ENCODE results near the gene PDE4D.

PDE4D gene

GRCh38 chr5:59168067-59168466, 725.5 kb downstream of the PDE4D start:
- Histone ChIP-seq H3K9ac (ENCODE audit: low read depth, low read length) (no peak overlapping the region), H3K4me1 (ENCODE audit: control insufficient read depth, insufficient read depth, low read length) (peaks cover 14% of the 10 kb centered on the region), H3K27me3 (ENCODE audit: control insufficient read depth, insufficient read depth, low read length) (no peaks in the 10 kb centered on the region), H3K36me3 (ENCODE audit: insufficient read depth, low read length) (no peaks in the 10 kb centered on the region), H3K9me3 (replicated peaks; ENCODE audit: low read length) (no peaks in the 10 kb centered on the region), H3K4me3 (ENCODE audit: low read length) (no peak overlapping the region), H3K4me2 (ENCODE audit: low read length) (no peak overlapping the region)

- Histone ChIP-seq H3K9me3 (replicated peaks; ENCODE audit: low read length) (no peaks in the 10 kb centered on the region), H3K4me1 (ENCODE audit: control insufficient read depth, insufficient read depth, low read length) (peaks cover 14% of the 10 kb centered on the region), H3K36me3 (ENCODE audit: insufficient read depth, low read length) (no peaks in the 10 kb centered on the region), H3K4me2 (ENCODE audit: low read length) (peak overlapping the region; percentile 51), H3K4me3 (ENCODE audit: low read length) (no peak overlapping the region), H3K27me3 (ENCODE audit: control insufficient read depth, insufficient read depth, low read length) (no peaks in the 10 kb centered on the region), H3K9ac (ENCODE audit: low read depth, low read length) (peak overlapping the region; percentile 15)
Observed at GRCh38 chr5:59164041-59164830, 729.3 kb downstream of the PDE4D start.

GRCh38 chr5:59161221-59162105, 732.1 kb downstream of the PDE4D start:
- Histone ChIP-seq H3K36me3 (ENCODE audit: insufficient read depth, low read length) (no peaks in the 10 kb centered on the region), H3K4me3 (ENCODE audit: low read length) (no peak overlapping the region), H3K4me2 (ENCODE audit: low read length) (no peak overlapping the region), H3K27me3 (ENCODE audit: control insufficient read depth, insufficient read depth, low read length) (no peaks in the 10 kb centered on the region), H3K9me3 (replicated peaks; ENCODE audit: low read length) (no peaks in the 10 kb centered on the region), H3K4me1 (ENCODE audit: control insufficient read depth, insufficient read depth, low read length) (peaks cover 27% of the 10 kb centered on the region), H3K9ac (ENCODE audit: low read depth, low read length) (no peak overlapping the region)

GRCh38 chr5:59158637-59159391, 734.7 kb downstream of the PDE4D start:
- Histone ChIP-seq H3K9ac (ENCODE audit: low read depth, low read length) (no peak overlapping the region), H3K4me2 (ENCODE audit: low read length) (no peak overlapping the region), H3K27me3 (ENCODE audit: control insufficient read depth, insufficient read depth, low read length) (no peaks in the 10 kb centered on the region)

GRCh38 chr5:59158165-59158564, 735.4 kb downstream of the PDE4D start:
- Histone ChIP-seq H3K4me1 (ENCODE audit: control insufficient read depth, insufficient read depth, low read length) (peaks cover 13% of the 10 kb centered on the region), H3K36me3 (ENCODE audit: insufficient read depth, low read length) (no peaks in the 10 kb centered on the region), H3K4me3 (ENCODE audit: low read length) (no peak overlapping the region), H3K9ac (ENCODE audit: low read depth, low read length) (no peak overlapping the region), H3K4me2 (ENCODE audit: low read length) (no peak overlapping the region), H3K27me3 (ENCODE audit: control insufficient read depth, insufficient read depth, low read length) (no peaks in the 10 kb centered on the region), H3K9me3 (replicated peaks; ENCODE audit: low read length) (no peaks in the 10 kb centered on the region)

More at GRCh38 chr5:59158637-59159391, 734.7 kb downstream of the PDE4D start:
- no peaks in the 10 kb centered on the region for H3K9me3 ChIP-seq (replicated peaks; ENCODE audit: low read length)
- no peaks in the 10 kb centered on the region for H3K36me3 ChIP-seq (ENCODE audit: insufficient read depth, low read length)
- no peak overlapping the region for H3K4me3 ChIP-seq (ENCODE audit: low read length)
- peaks cover 18% of the 10 kb centered on the region for H3K4me1 ChIP-seq (ENCODE audit: control insufficient read depth, insufficient read depth, low read length)

GRCh38 chr5:59157068-59157467, 736.5 kb downstream of the PDE4D start:
- Histone ChIP-seq H3K4me2 (ENCODE audit: low read length) (no peak overlapping the region), H3K27me3 (ENCODE audit: control insufficient read depth, insufficient read depth, low read length) (no peaks in the 10 kb centered on the region), H3K9me3 (replicated peaks; ENCODE audit: low read length) (no peaks in the 10 kb centered on the region), H3K4me1 (ENCODE audit: control insufficient read depth, insufficient read depth, low read length) (peaks cover 13% of the 10 kb centered on the region), H3K36me3 (ENCODE audit: insufficient read depth, low read length) (no peaks in the 10 kb centered on the region), H3K4me3 (ENCODE audit: low read length) (no peak overlapping the region), H3K9ac (ENCODE audit: low read depth, low read length) (no peak overlapping the region)

GRCh38 chr5:59152701-59153245, 740.8 kb downstream of the PDE4D start:
- no peaks in the 10 kb centered on the region for H3K9me3 ChIP-seq (replicated peaks; ENCODE audit: low read length)
- no peaks in the 10 kb centered on the region for H3K27me3 ChIP-seq (ENCODE audit: control insufficient read depth, insufficient read depth, low read length)
- H3K4me2 ChIP-seq (ENCODE audit: low read length) = no peak overlapping the region
- no peak overlapping the region for H3K4me3 ChIP-seq (ENCODE audit: low read length)
- H3K4me1 ChIP-seq (ENCODE audit: control insufficient read depth, insufficient read depth, low read length) = peaks cover 10% of the 10 kb centered on the region
- no peaks in the 10 kb centered on the region for H3K36me3 ChIP-seq (ENCODE audit: insufficient read depth, low read length)
- H3K9ac ChIP-seq (ENCODE audit: low read depth, low read length) = no peak overlapping the region

GRCh38 chr5:59151162-59151889, 742.2 kb downstream of the PDE4D start:
- H3K9ac ChIP-seq (ENCODE audit: low read depth, low read length) = no peak overlapping the region
- no peaks in the 10 kb centered on the region for H3K9me3 ChIP-seq (replicated peaks; ENCODE audit: low read length)

GRCh38 chr5:59149827-59150226, 743.7 kb downstream of the PDE4D start:
- Histone ChIP-seq H3K4me2 (ENCODE audit: low read length) (no peak overlapping the region), H3K27me3 (ENCODE audit: control insufficient read depth, insufficient read depth, low read length) (no peaks in the 10 kb centered on the region), H3K9ac (ENCODE audit: low read depth, low read length) (no peak overlapping the region), H3K4me3 (ENCODE audit: low read length) (no peak overlapping the region), H3K4me1 (ENCODE audit: control insufficient read depth, insufficient read depth, low read length) (no peaks in the 10 kb centered on the region), H3K36me3 (ENCODE audit: insufficient read depth, low read length) (no peaks in the 10 kb centered on the region), H3K9me3 (replicated peaks; ENCODE audit: low read length) (no peaks in the 10 kb centered on the region)

More at GRCh38 chr5:59151162-59151889, 742.2 kb downstream of the PDE4D start:
- H3K4me1 ChIP-seq (ENCODE audit: control insufficient read depth, insufficient read depth, low read length) = no peaks in the 10 kb centered on the region
- no peaks in the 10 kb centered on the region for H3K27me3 ChIP-seq (ENCODE audit: control insufficient read depth, insufficient read depth, low read length)
- no peak overlapping the region for H3K4me2 ChIP-seq (ENCODE audit: low read length)
- H3K36me3 ChIP-seq (ENCODE audit: insufficient read depth, low read length) = no peaks in the 10 kb centered on the region
- H3K4me3 ChIP-seq (ENCODE audit: low read length) = no peak overlapping the region

- Histone ChIP-seq H3K9ac (ENCODE audit: low read depth, low read length) (no peak overlapping the region), H3K4me1 (ENCODE audit: control insufficient read depth, insufficient read depth, low read length) (no peaks in the 10 kb centered on the region), H3K4me3 (ENCODE audit: low read length) (no peak overlapping the region), H3K4me2 (ENCODE audit: low read length) (no peak overlapping the region), H3K9me3 (replicated peaks; ENCODE audit: low read length) (no peaks in the 10 kb centered on the region), H3K27me3 (ENCODE audit: control insufficient read depth, insufficient read depth, low read length) (no peaks in the 10 kb centered on the region), H3K36me3 (ENCODE audit: insufficient read depth, low read length) (no peaks in the 10 kb centered on the region)
Observed at GRCh38 chr5:59149271-59149670, 744.3 kb downstream of the PDE4D start.

Data from skeletal muscle satellite cell (primary cell).